Activated CD4-positive, alpha-beta T cell treated with anti-CD3 and anti-CD28 coated beads for 4 hours (primary cell): ENCODE data around the gene BEX4.
A peak's percentile ranks its signal among the peaks of the same experiment; 100 is the strongest.
"Not testable (repeated sequence)": the region's sequence is repeated elsewhere in the genome, so short reads cannot be mapped to it uniquely, and the experiment has no call there.

Source experiments
- DNase-seq, 2 donors: peaks; one replicate each; pipeline ENCODE4 v3.0.0-alpha.2; 2020

Gene BEX4

DNA sequence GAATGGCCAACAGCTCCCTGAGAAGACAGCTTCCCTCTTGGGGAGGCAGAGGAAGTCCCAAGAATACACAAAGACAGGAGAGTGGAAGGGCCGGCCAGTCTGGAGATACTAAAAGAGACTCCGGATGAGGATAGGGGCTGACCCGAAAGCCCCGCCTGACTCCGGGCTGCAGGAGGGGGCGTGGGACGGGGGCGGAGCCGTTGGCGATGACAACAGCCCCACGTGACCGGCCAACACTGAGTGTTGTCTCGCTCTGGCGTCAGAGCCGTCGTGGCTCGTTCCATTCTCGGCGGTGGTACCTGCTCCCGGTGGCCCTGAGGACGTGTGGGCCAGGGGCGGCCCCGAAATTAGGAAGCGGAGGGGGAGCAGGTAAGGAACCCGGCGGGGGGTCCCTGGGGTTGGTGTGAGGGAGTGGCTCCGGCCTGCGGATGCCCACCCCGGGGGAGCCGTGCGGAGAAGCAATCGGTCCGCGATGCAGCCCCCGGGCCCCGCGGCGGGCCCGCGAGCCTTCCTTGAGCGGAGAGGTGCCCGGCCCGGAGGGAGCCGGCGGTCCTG is at the start of gene BEX4:
TSS of gene BEX4 (plus strand) at position 239 of the 555 bp plus-strand sequence. CDS start 1,046 bp downstream, outside the sequence.
- peak; percentile 78 to 80 for DNase-seq

DNA sequence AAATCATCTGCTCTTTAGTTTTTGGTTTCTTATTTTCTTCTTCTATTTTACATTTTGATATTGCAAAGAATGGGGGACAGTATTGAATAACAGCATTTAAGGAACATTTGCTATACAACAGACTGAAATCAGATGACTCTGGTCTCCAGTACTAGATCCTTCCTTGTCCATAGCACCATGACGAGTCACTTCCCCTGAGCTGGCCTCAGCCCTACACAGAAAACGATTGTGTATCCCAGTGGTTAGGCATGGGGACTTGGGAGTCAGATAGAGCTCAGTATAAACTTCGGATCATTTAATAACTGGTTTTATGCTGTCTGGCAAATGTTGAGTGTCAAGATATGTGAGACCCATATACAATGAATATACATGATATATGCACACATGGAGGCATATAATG is 44.7 kb upstream of the BEX4 start:
- DNase-seq = no peak

GRCh38 chrX:103171353-103171752 is 43.6 kb upstream of the BEX4 start:
- no peak for DNase-seq

GRCh38 chrX:103175256-103175655 is 39.7 kb upstream of the BEX4 start:
- not testable (repeated sequence) for DNase-seq

DNA sequence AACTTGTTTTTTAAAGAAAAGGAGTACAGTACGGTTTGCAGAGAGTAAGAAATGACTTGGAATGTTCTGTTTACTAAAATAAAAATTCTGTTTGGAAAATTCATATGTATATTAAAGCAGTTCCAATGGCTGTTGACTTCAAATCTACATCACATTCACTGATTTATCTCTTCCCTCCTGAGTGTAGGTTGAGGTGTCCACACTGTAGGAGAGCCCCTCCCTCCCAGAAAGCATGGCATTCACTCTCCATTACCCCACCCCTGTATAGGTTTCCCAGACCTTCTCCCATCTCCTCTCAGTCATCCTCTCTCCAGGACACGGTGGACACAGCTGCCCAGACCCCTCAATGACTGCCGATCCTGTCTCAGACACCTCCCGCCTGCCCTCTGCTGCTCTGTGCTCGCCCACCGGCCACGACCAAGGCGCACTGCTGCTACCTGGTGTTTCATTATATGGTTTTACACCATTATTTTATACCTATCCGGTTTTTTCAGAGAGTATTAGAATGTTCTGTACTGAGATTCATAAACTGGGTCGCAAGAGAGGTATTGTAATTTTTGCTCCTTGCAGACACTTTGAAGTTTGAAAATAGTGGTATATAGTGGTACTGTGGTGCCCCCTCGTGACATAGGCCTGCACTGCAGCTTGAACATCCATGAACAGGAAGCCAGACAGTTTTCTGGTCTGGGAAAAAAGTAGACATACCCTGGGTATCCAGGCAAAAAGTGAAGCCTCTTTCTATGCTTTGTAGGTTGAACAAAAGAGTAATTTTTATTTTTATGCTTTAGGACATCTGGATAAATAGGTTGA is 38.8 kb upstream of the BEX4 start:
- peak; percentile 12 to 53 for DNase-seq

- DNase-seq = no peak
These were observed 37.4 kb upstream of the BEX4 start for GRCh38 chrX:103177556-103177955.

- DNase-seq = no peak
These were observed 31.0 kb upstream of the BEX4 start for GRCh38 chrX:103183912-103184311.

GRCh38 chrX:103187953-103188475 is 26.9 kb upstream of the BEX4 start:
- DNase-seq = no peak

DNA sequence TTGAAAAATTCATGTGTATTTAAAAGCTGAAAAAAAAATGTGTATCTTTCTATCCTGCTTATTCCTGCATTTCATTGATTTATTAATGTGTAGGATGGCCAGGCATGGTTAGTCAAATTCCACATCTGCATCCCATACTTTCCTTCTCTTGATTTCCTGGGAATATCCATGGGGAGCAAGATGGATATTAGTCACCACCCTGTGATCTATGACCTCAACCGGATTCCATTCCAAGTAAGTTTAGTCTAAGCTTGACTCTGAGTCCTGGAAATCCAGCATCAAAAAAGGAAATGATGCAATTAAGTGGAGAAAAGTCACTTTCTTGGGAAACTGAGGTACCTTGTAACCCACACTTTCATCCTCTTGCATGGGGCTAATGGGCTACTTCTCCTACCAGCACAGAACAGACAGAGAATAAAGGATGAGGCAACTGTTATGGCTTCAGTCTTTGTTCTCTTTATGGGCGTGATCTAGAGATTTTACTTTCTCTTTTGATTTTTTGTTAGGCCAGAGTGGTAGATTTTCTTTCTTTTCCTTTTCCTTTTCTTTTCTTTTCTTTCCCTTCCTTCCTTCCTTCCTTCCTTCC is 17.1 kb upstream of the BEX4 start:
- no peak for DNase-seq

DNA sequence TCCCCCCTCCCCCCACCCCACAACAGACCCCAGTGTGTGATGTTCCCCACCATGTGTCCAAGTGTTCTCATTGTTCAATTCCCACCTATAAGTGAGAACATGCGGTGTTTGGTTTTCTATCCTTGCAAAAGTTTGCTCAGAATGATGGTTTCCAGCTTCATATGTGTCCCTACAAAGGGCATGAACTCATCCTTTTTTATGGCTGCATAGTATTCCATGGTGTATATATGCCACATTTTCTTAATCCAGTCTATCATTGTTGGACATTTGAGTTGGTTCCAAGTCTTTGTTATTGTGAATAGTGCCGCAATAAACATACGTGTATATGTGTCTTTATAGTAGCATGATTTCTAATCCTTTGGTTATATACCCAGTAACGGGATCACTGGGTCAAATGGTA is 16.2 kb upstream of the BEX4 start:
- DNase-seq = not testable (repeated sequence)

DNA sequence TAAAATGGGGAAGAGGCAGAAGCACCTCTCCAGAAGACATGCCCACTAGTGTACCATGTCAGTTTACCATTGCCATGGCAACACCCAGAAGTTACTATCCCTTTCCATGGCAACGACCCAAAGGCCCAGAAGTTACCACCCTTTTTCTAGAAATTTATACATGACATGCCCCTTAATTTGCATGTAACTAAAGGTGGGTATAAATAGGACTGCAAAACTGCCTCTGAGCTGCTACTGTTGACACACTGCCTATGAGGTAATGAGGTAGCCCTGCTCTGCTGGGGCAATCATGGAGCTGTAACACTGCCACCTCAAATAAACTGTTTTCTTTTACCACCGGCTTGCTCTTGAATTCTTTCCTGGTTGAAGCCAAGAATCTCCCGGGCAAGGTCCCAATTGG is 13.9 kb upstream of the BEX4 start:
- no peak for DNase-seq

DNA sequence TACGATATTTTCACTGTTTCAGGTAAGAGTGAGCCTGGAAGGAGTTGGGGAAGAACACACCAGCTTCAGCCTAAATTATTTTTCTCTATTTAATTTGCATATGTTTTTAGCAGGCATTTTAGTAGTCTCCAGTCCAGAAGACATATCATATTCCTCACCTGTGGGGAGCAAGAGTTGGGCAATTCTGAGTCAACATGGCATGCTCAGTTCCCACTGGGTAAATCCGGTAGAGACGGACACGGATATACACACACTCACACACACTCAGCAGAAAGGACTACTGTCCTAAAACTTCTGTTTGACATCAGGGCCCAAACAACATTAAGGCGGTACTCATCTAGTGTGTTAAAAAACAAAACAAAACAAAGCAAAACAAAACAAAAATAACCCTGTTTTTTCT is 4.9 kb upstream of the BEX4 start:
- DNase-seq = no peak

DNA sequence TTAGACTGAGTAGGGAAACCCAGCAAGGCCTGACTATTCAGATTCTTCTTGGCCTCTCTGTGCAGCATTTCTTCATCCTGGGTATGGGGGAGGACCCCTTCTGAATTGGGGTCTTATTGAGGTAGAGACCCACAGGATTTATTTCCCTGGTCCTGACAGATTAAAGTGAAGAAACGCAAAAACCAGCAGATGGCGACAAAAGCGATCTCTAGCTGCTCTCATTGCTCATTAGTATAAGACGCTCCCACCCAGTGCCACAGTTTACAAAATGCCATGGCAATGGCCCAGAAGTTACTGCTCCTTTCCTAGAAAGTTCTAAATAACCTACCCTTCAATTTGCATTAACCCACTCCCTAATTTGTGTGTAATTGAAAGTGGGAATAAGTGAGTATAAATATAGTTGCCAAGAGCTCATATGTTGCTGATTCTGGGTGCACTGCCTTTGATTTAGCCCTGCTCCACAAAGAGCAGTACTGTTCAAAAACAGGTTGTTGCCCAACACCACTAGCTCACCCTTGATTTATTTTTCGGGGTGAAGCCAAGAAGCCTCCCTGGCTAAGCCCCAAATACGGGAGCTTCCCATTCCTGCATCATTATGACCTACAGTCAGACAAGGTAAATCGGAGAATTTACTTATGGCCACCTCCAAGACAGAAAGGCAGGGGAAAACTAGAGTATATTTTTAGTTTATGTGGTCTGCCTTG is 3.7 kb upstream of the BEX4 start:
- peak; percentile 21 to 50 for DNase-seq

GRCh38 chrX:103212749-103213457 is 2.0 kb upstream of the BEX4 start:
- no peak for DNase-seq

GRCh38 chrX:103215425-103215991 is 600 bp downstream of the BEX4 start:
- DNase-seq = peak; percentile 10 to 13

- no peak for DNase-seq
These were observed 5.8 kb downstream of the BEX4 start for GRCh38 chrX:103220511-103221323.

GRCh38 chrX:103225918-103226317 is 11.0 kb downstream of the BEX4 start:
- DNase-seq = not testable (repeated sequence)

- no peak for DNase-seq
These were observed 18.4 kb downstream of the BEX4 start for GRCh38 chrX:103233263-103233662.

GRCh38 chrX:103234869-103235268 is 20.0 kb downstream of the BEX4 start:
- DNase-seq = no peak

DNA sequence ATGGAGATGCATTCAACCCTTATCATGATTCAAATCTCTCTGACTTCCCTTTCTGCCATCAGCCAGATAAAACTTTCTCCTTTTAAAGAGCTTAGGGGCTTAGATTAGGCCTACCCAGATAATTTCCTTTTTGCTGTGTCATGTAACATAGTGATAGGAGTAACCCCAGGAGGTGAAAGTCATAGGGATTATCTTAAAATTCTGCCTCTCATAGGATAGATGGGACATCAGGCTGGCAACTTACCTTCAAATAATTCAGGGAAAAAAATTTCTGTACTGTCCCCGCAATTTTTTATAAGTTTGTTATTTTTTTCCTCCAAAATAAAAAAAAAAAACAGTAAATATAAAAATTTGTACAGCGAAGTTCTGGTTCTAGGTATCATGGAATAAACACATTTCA is 20.7 kb downstream of the BEX4 start:
- DNase-seq = not testable (repeated sequence)

GRCh38 chrX:103236296-103236695 is 21.4 kb downstream of the BEX4 start:
- DNase-seq = no peak
